ENCODE results near the gene BARD1. TPM values are rescaled to one million over a fixed set of nuclear protein-coding genes. Genes with fewer than 3 reads are reported as not detected.

The BARD1 gene
- total RNA-seq, 6 experiments from 2014 or later, result 9.7 to 21.2 (median 15.1) TPM

DNA sequence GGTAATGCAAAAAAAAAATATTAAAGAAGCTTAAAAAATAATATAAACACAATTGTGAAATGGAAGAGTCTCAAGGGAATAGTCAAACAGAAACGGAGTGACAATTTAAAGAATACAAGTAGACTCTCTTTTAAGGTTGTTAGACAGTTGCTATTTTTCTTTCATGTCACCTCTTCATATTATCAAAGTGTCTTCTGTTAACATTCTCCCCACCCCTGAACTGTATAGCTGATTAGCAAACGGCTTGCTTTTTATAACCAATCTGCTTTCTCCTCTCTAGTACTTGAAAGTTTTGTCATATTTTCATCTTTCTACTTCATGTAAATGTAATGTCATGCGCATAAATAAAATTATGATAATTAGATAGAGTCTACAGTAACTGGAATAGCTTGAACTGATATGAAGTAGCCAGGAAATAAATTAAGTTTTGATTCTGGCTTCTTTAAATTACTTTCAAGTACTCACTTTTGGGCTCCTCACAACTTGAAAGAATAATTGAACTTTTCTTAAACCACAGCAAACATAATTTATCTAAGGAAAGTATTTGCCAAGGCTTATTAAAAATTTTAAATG, 37.0 kb downstream of the BARD1 start:
- Mint-ChIP-seq H3K27me3 (ENCODE audit: insufficient read depth) (peaks cover 2% of the 10 kb centered on the region; the same call in 1 of the 2 replicates), H3K36me3 (ENCODE audit: low read depth) (peaks cover 40% of the 10 kb centered on the region), H3K27ac (no peak overlapping the region), H3K9me3 (peaks cover 12% of the 10 kb centered on the region), H3K4me1 (ENCODE audit: low read depth) (peaks cover 36% of the 10 kb centered on the region), H3K4me3 (no peak overlapping the region)
- no peak for DNase-seq
- TF ChIP-seq, protein P1, sequence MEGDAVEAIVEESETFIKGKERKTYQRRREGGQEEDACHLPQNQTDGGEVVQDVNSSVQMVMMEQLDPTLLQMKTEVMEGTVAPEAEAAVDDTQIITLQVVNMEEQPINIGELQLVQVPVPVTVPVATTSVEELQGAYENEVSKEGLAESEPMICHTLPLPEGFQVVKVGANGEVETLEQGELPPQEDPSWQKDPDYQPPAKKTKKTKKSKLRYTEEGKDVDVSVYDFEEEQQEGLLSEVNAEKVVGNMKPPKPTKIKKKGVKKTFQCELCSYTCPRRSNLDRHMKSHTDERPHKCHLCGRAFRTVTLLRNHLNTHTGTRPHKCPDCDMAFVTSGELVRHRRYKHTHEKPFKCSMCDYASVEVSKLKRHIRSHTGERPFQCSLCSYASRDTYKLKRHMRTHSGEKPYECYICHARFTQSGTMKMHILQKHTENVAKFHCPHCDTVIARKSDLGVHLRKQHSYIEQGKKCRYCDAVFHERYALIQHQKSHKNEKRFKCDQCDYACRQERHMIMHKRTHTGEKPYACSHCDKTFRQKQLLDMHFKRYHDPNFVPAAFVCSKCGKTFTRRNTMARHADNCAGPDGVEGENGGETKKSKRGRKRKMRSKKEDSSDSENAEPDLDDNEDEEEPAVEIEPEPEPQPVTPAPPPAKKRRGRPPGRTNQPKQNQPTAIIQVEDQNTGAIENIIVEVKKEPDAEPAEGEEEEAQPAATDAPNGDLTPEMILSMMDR (IDR thresholded peaks at IDR 0.05), result no peak

- H3K27me3 Mint-ChIP-seq (ENCODE audit: insufficient read depth), result no peaks in the 10 kb centered on the region
- no peak for DNase-seq
- H3K9me3 Mint-ChIP-seq, result no peaks in the 10 kb centered on the region
- TF ChIP-seq, protein P1 (IDR thresholded peaks at IDR 0.05), result no peak
- H3K36me3 Mint-ChIP-seq (ENCODE audit: low read depth), result peaks cover 39% of the 10 kb centered on the region
- no peaks in the 10 kb centered on the region for H3K4me1 Mint-ChIP-seq (ENCODE audit: low read depth)
- no peak overlapping the region for H3K27ac Mint-ChIP-seq
- H3K4me3 Mint-ChIP-seq, result no peak overlapping the region
Measured at GRCh38 chr2:214765180-214765579, 44.3 kb downstream of the BARD1 start.

GRCh38 chr2:214753455-214753854, 56.0 kb downstream of the BARD1 start:
- no peak overlapping the region for H3K4me3 Mint-ChIP-seq
- no peak overlapping the region for H3K27ac Mint-ChIP-seq
- H3K36me3 Mint-ChIP-seq (ENCODE audit: low read depth), result peaks cover 13% of the 10 kb centered on the region; the same call in 1 of the 2 replicates
- H3K27me3 Mint-ChIP-seq (ENCODE audit: insufficient read depth), result no peaks in the 10 kb centered on the region
- H3K4me1 Mint-ChIP-seq (ENCODE audit: low read depth), result no peaks in the 10 kb centered on the region
- no peaks in the 10 kb centered on the region for H3K9me3 Mint-ChIP-seq
- TF ChIP-seq, protein P1 (IDR thresholded peaks at IDR 0.05), result no peak
- no peak for DNase-seq

DNA sequence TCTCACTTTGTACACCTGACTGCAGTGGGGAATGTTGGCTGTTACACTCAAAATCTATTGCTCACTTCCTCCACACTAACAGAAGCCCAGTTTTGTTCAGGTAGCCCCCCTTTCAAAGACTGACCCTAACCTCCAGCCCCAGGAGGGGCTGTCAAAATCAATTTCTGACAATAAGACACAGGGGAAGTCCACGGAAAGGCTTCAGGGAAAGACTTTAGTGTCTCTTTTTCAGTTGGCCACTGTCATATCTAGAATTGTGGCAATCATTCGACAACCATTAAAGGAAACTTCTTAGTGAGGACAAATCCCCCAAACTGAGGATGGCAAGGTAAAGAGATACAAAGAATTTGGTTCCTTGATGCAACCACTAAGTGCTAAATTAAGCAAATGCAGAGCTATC, 59.0 kb downstream of the BARD1 start:
- DNase-seq, result no peak
- H3K27ac Mint-ChIP-seq, result no peak overlapping the region
- H3K36me3 Mint-ChIP-seq (ENCODE audit: low read depth), result peaks cover 9% of the 10 kb centered on the region
- H3K4me3 Mint-ChIP-seq, result no peak overlapping the region
- peaks cover 9% of the 10 kb centered on the region for H3K4me1 Mint-ChIP-seq (ENCODE audit: low read depth)
- no peaks in the 10 kb centered on the region for H3K27me3 Mint-ChIP-seq (ENCODE audit: insufficient read depth)
- no peaks in the 10 kb centered on the region for H3K9me3 Mint-ChIP-seq
- TF ChIP-seq, protein P1 (IDR thresholded peaks at IDR 0.05), result no peak

- H3K4me3 Mint-ChIP-seq, result no peak overlapping the region
- H3K27me3 Mint-ChIP-seq (ENCODE audit: insufficient read depth), result no peaks in the 10 kb centered on the region
- peaks cover 9% of the 10 kb centered on the region for H3K4me1 Mint-ChIP-seq (ENCODE audit: low read depth)
- no peak overlapping the region for H3K27ac Mint-ChIP-seq
- H3K36me3 Mint-ChIP-seq (ENCODE audit: low read depth), result peaks cover 22% of the 10 kb centered on the region
- TF ChIP-seq, protein P1 (IDR thresholded peaks at IDR 0.05), result no peak
- H3K9me3 Mint-ChIP-seq, result no peaks in the 10 kb centered on the region
- no peak for DNase-seq
Measured at GRCh38 chr2:214747992-214748391, 61.5 kb downstream of the BARD1 start.

Data from HFFc6 (cell line).